H9 (cell line): Measurements from ENCODE around the gene MKNK2. TPM values are rescaled to one million over a fixed set of nuclear protein-coding genes. Genes with fewer than 3 reads are reported as not detected.

Experiments used
- DNase-seq: peaks from one replicate; pipeline ENCODE4 v3.0.0-alpha.2; 2017
- H2AFZ ChIP-seq: one replicate; pipeline ENCODE4 v1.6.1; 2013; ENCODE audit warnings: mild to moderate bottlenecking, low read length, control low read depth, moderate library complexity
- H2AK5ac ChIP-seq: 2 replicates; pipeline ENCODE4 v1.6.1; 2013; ENCODE audit warnings: low read length, control low read depth, mixed read lengths; ENCODE audit not compliant: insufficient read length
- H2BK120ac ChIP-seq: one replicate; pipeline ENCODE4 v1.6.1; 2013; ENCODE audit warnings: low read depth, mild to moderate bottlenecking, low read length, control low read depth, inconsistent platforms; ENCODE audit not compliant: poor library complexity, severe bottlenecking
- H2BK12ac ChIP-seq: 2 replicates; pipeline ENCODE4 v1.6.1; 2013; ENCODE audit warnings: low read length, control low read depth, mixed read lengths, low read depth; ENCODE audit not compliant: insufficient read length
- H2BK15ac ChIP-seq: 2 replicates; pipeline ENCODE4 v1.6.1; 2013; ENCODE audit warnings: low read depth, low read length, control low read depth
- H2BK20ac ChIP-seq: one replicate; pipeline ENCODE4 v1.6.1; 2013; ENCODE audit warnings: low read depth, mild to moderate bottlenecking, low read length, control low read depth, inconsistent platforms; ENCODE audit not compliant: poor library complexity, severe bottlenecking
- H2BK5ac ChIP-seq: 2 replicates; pipeline ENCODE4 v1.6.1; 2013; ENCODE audit warnings: low read length, control low read depth, mixed read lengths; ENCODE audit not compliant: insufficient read length
- H3K14ac ChIP-seq: 2 replicates; pipeline ENCODE4 v1.6.1; 2013; ENCODE audit warnings: low read length, control low read depth; ENCODE audit not compliant: insufficient read depth
- H3K18ac ChIP-seq: 2 replicates; pipeline ENCODE4 v1.6.1; 2013; ENCODE audit warnings: low read depth, mild to moderate bottlenecking, mixed read lengths, low read length, control low read depth; ENCODE audit not compliant: insufficient read length
- H3K23ac ChIP-seq: 2 replicates; pipeline ENCODE4 v1.6.1; 2013; ENCODE audit warnings: low read length, control low read depth, mixed read lengths, low read depth; ENCODE audit not compliant: insufficient read length
- H3K23me2 ChIP-seq: 2 replicates; pipeline ENCODE4 v1.6.1; 2013; ENCODE audit warnings: low read depth, mild to moderate bottlenecking, mixed read lengths, low read length, control low read depth; ENCODE audit not compliant: insufficient read length, poor library complexity, severe bottlenecking
- H3K27ac ChIP-seq: 2 replicates; pipeline ENCODE4 v1.5.1; 2013; ENCODE audit warnings: low read length, control low read depth, mixed read lengths, low read depth; ENCODE audit not compliant: insufficient read length
- H3K27me3 ChIP-seq: 2 replicates; pipeline ENCODE4 v1.6.1; 2013; ENCODE audit warnings: low read length, control low read depth, inconsistent platforms; ENCODE audit not compliant: insufficient read depth
- H3K4ac ChIP-seq: 2 replicates; pipeline ENCODE4 v1.6.1; 2013; ENCODE audit warnings: low read depth, mild to moderate bottlenecking, control low read depth, inconsistent platforms, low read length, moderate library complexity
- H3K4me1 ChIP-seq: 2 replicates; pipeline ENCODE4 v1.6.1; 2013; ENCODE audit warnings: low read length, control low read depth, inconsistent platforms; ENCODE audit not compliant: insufficient read depth
- H3K4me2 ChIP-seq: 2 replicates; pipeline ENCODE4 v1.6.1; 2013; ENCODE audit warnings: low read length, control low read depth, mixed read lengths; ENCODE audit not compliant: insufficient read length, insufficient read depth
- H3K56ac ChIP-seq: 2 replicates; pipeline ENCODE4 v1.6.1; 2013; ENCODE audit warnings: low read depth, mild to moderate bottlenecking, mixed read lengths, low read length, control low read depth; ENCODE audit not compliant: insufficient read length
- H3K79me1 ChIP-seq: 2 replicates; pipeline ENCODE4 v1.6.1; 2013; ENCODE audit warnings: low read depth, mild to moderate bottlenecking, moderate library complexity, low read length, control low read depth, inconsistent platforms; ENCODE audit not compliant: insufficient read depth, poor library complexity, severe bottlenecking
- H3K79me2 ChIP-seq: 2 replicates; pipeline ENCODE4 v1.6.1; 2013; ENCODE audit warnings: low read length, control low read depth, inconsistent platforms; ENCODE audit not compliant: insufficient read depth
- H3K9ac ChIP-seq: 2 replicates; pipeline ENCODE4 v1.6.1; 2013; ENCODE audit warnings: low read length, control low read depth, mixed read lengths; ENCODE audit not compliant: insufficient read length; ENCODE audit errors: extremely low read depth
- H3K9me3 ChIP-seq: one replicate; pipeline ENCODE4 v1.6.1; 2013; ENCODE audit warnings: low read depth, low read length, inconsistent platforms; ENCODE audit not compliant: control insufficient read depth
- H3T11ph ChIP-seq: one replicate; pipeline ENCODE4 v1.6.1; 2013; ENCODE audit warnings: mild to moderate bottlenecking, low read length, control low read depth, inconsistent platforms
- H4K20me1 ChIP-seq: one replicate; pipeline ENCODE4 v1.6.1; 2013; ENCODE audit not compliant: control insufficient read depth, insufficient read length, insufficient read depth
- H4K5ac ChIP-seq: 2 replicates; pipeline ENCODE4 v1.6.1; 2013; ENCODE audit warnings: low read depth, mild to moderate bottlenecking, mixed read lengths, low read length, control low read depth; ENCODE audit not compliant: insufficient read length
- H4K8ac ChIP-seq: replicated peaks from 2 replicates; pipeline ENCODE4 v1.6.1; 2013; ENCODE audit warnings: low read length, control low read depth, mixed read lengths, low read depth; ENCODE audit not compliant: insufficient read length
- H4K91ac ChIP-seq: 2 replicates; pipeline ENCODE4 v1.6.1; 2013; ENCODE audit warnings: low read depth, mild to moderate bottlenecking, moderate library complexity, mixed read lengths, low read length, control low read depth; ENCODE audit not compliant: insufficient read length
- H3K27ac Mint-ChIP-seq, 3 experiments: 2 replicates in 2 of 3; 3 replicates in 1 of 3; pipeline ENCODE4 v1.8.0; 2020 to 2021; ENCODE audit warnings: mixed read lengths in 3 of 3, mild to moderate bottlenecking in 1 of 3, moderate library complexity in 1 of 3
- H3K27me3 Mint-ChIP-seq: 2 replicates; pipeline ENCODE4 v1.8.0; 2021; ENCODE audit warnings: low read depth, mild to moderate bottlenecking, moderate library complexity, mixed read lengths
- H3K36me3 Mint-ChIP-seq, 3 experiments: 2 replicates in 2 of 3; 3 replicates in 1 of 3; pipeline ENCODE4 v1.8.0; 2020 to 2021; ENCODE audit warnings: low read depth in 3 of 3, mixed read lengths in 3 of 3; ENCODE audit not compliant: insufficient read depth in 1 of 3
- H3K4me1 Mint-ChIP-seq, 2 experiments: 2 replicates each; pipeline ENCODE4 v1.8.0; 2020; ENCODE audit warnings: mixed read lengths in 2 of 2
- H3K4me3 Mint-ChIP-seq, 2 experiments: 2 replicates in 1 of 2; 3 replicates in 1 of 2; pipeline ENCODE4 v1.8.0; 2020 to 2021; ENCODE audit warnings: mild to moderate bottlenecking in 2 of 2, mixed read lengths in 2 of 2, moderate library complexity in 1 of 2
- H3K9me3 Mint-ChIP-seq, 2 experiments: 2 replicates in 1 of 2; 3 replicates in 1 of 2; pipeline ENCODE4 v1.8.0; 2020; ENCODE audit warnings: mild to moderate bottlenecking in 2 of 2, mixed read lengths in 2 of 2, moderate library complexity in 1 of 2
- WGBS: extraction: QIAGEN DNeasy Blood & Tissue Kit; methylation state at CpG from one replicate; pipeline ENCODE4 v1.1.7; 2013; ENCODE audit warnings: missing lambda C conversion rate, low lambda C conversion rate, mixed read lengths; ENCODE audit not compliant: insufficient read length; ENCODE audit errors: extremely low coverage; 5-methylcytosine and 5-hydroxymethylcytosine counted together
- total RNA-seq: library from RNA; stranded (reverse); gene quantifications from 2 replicates; pipeline ENCODE4 v1.2.1, GENCODE V29; 2021
- TF ChIP-seq, protein P1 (sequence below): fragments of 200-600 bp; sonication (generic); conservative IDR thresholded peaks from 3 replicates; pipeline ENCODE4 v1.8.0; 2021; ENCODE audit warnings: antibody characterized with exemption, mild to moderate bottlenecking

MKNK2 gene
- total RNA-seq, 1 experiment from 2014 or later: 153 TPM

DNA sequence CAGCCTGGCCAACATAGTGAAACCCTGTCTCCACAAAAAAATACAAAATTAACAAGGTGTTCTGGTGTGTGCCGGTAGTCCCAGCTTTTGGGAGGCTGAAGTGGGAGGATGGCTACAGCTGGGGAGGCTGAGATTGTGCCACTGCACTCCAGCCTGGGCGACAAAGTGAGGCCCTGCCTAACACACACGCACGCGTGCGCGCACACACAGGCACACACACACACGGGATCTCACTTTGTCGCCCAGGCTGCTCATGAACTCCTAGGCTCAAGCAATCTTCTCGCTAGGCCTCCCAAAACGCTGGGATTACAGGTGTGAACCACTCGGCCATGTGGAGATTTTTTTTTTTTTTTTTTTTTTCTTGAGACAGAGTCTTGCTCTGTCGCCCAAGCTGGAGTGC lies 32.3 kb downstream of the MKNK2 start:
- WGBS: no CpG with 5 or more reads among the region's 13 CpGs
- no peak overlapping the region for H3K4me2 ChIP-seq
- H3K4ac ChIP-seq: no peak overlapping the region
- no peak overlapping the region for H3K27ac ChIP-seq
- Mint-ChIP-seq H3K36me3 (peaks cover 0 to under 1% (median 0%) of the 10 kb centered on the region in 3 experiments; a peak in 2 of 7 replicates), H3K4me3 (no peak overlapping the region), H3K27me3 (peaks cover 7% of the 10 kb centered on the region), H3K4me1 (peaks cover 0 to 10% of the 10 kb centered on the region in 2 experiments; a peak in 1 of 4 replicates), H3K27ac (no peak overlapping the region), H3K9me3 (peaks cover 2 to 8% of the 10 kb centered on the region in 2 experiments)
- H3K79me1 ChIP-seq: no peaks in the 10 kb centered on the region
- no peak overlapping the region for H2BK20ac ChIP-seq
- no peak overlapping the region for H2AFZ ChIP-seq
- no peak overlapping the region for H3K56ac ChIP-seq
- no peaks in the 10 kb centered on the region for H4K20me1 ChIP-seq
- H3K27me3 ChIP-seq: no peaks in the 10 kb centered on the region
- H2BK12ac ChIP-seq: no peak overlapping the region
- H3K23me2 ChIP-seq: peaks cover 4% of the 10 kb centered on the region
- H3K23ac ChIP-seq: no peak overlapping the region
- H3K9ac ChIP-seq: no peak overlapping the region
- no peak overlapping the region for H3K18ac ChIP-seq
- TF ChIP-seq, protein P1, sequence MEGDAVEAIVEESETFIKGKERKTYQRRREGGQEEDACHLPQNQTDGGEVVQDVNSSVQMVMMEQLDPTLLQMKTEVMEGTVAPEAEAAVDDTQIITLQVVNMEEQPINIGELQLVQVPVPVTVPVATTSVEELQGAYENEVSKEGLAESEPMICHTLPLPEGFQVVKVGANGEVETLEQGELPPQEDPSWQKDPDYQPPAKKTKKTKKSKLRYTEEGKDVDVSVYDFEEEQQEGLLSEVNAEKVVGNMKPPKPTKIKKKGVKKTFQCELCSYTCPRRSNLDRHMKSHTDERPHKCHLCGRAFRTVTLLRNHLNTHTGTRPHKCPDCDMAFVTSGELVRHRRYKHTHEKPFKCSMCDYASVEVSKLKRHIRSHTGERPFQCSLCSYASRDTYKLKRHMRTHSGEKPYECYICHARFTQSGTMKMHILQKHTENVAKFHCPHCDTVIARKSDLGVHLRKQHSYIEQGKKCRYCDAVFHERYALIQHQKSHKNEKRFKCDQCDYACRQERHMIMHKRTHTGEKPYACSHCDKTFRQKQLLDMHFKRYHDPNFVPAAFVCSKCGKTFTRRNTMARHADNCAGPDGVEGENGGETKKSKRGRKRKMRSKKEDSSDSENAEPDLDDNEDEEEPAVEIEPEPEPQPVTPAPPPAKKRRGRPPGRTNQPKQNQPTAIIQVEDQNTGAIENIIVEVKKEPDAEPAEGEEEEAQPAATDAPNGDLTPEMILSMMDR: no peak
- H2BK15ac ChIP-seq: no peak overlapping the region
- H2AK5ac ChIP-seq: peak overlapping the region; percentile 67
- no peak overlapping the region for H3T11ph ChIP-seq
- H4K8ac ChIP-seq: no peak overlapping the region
- no peak overlapping the region for H2BK120ac ChIP-seq
- no peak overlapping the region for H4K91ac ChIP-seq
- DNase-seq: no peak
- H3K9me3 ChIP-seq: no peaks in the 10 kb centered on the region
- H3K14ac ChIP-seq: no peak overlapping the region
- H3K4me1 ChIP-seq: no peaks in the 10 kb centered on the region
- H3K79me2 ChIP-seq: no peaks in the 10 kb centered on the region; the same call in 1 of the 2 replicates
- no peak overlapping the region for H2BK5ac ChIP-seq
- no peak overlapping the region for H4K5ac ChIP-seq
